CD1c-positive myeloid dendritic cell (primary cell): ENCODE results near the gene DENND1A.
A peak's percentile ranks its signal among the peaks of the same experiment; 100 is the strongest.

ENCODE experiments used
- DNase-seq: peaks from one replicate; pipeline ENCODE4 v3.0.0-alpha.2; 2016; ENCODE audit errors: extremely low spot score

DENND1A gene

DNA sequence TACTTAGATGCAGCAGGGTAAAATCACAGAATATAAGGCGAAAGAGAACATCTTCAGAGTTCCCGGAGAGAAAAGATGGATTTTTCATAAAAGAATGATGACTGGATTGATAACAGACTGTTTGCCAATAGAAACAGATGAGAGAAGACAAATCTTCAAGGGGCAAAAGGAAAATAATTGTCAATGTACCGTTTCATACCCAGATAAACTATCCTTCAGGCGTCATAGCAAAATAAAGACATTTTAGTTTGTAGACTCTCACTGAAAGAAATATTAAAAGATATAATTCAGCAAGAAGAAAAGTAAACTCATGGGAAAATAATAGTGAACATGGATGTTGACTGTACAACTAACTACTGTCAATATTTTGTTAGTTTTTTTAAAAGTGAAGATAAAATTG, 399.7 kb downstream of the DENND1A start:
- no peak for DNase-seq

DNA sequence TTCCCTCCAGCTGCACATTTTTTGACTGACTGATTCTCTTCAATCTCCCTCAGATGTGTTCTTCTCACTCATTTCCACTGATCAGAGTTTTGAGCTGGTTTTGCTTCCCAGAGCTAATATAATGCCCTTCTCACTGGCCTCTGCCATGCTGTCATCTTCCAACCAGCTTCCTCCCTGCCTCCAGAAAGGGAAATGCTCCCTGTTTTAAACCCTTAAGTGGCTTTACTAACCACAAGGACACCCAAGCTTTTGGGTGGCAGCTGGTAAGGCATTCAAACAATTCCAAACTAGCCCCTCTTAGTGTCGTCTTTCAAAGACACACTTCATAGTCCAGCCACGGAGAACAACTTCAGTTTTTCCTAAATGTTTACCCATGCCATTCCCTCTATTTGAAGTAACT, 401.4 kb downstream of the DENND1A start:
- DNase-seq: peak; percentile 20

DNA sequence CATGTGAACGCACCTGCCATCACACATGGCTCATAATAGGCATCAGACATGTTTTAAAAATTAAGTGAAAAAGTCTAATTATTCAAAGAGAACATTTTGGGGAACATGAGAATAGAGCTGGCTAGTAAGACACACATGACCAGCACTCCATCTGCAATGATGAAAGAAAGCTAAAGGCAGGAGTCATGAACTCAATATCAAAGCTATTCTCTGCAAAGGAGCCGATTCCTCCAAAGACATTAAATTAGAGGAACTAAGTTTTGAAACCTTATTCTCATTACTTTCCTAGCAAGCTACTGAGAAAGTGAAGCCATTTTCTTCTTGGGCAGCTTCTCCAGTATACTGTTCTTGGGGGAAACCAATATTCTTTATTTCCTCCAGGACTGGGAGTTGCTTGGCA, 401.9 kb downstream of the DENND1A start:
- DNase-seq: peak; percentile 45

DNA sequence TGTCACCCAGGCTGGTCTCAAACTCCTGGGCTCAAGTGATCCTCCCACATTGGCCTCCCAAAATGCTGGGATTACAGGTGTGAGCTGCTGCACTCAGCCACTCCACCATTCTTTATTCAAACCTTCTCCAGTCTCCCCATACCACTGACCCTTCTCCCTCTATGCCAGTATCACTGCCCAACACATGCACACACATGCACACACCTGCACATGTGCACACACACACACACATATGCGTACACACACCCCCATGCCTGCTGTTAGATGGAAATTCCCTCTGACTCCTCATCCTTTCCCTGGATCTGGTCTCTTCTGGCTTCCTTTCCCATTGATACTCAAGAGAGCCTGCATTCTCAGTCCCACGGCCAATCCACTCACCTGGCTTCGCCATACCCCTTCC, 404.0 kb downstream of the DENND1A start:
- no peak for DNase-seq

DNA sequence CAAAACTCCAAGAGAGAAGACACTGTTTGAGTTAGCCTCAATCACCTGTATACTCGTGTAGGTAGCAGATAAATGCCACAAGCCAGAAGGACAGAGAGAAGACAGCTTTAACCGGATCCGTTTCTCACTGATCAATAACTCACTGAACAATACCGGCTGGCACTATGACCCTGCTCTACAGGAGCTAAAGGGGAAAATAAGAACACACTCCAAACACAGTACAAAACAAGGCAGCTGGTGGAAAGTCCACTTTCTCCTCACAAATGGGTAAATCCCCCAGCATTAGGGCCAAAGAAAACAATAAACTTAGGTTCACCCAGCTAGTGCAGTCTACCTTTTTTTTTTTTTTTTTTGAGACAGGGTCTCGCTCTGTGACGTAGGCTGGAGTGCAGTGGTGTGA, 404.5 kb downstream of the DENND1A start:
- no peak for DNase-seq

DNA sequence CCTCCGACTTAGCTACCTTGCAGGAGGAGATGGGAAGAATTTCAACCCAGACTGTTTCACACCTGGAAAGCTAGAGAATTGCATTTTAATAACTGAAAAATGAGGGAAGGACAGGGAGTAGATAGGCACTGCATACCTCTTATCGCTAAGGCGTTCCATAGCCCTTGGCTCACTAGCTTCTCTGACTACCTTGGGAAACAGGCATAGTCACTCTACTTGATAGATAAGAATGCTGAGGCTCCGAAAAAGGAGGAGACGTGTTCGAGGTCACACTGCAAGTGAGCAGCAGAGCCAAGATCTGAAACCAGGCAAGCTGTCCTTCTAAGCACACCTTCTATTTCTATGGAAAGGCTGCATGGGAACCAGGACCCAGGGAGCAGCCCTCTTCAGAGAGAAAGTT, 405.1 kb downstream of the DENND1A start:
- DNase-seq: no peak

DNA sequence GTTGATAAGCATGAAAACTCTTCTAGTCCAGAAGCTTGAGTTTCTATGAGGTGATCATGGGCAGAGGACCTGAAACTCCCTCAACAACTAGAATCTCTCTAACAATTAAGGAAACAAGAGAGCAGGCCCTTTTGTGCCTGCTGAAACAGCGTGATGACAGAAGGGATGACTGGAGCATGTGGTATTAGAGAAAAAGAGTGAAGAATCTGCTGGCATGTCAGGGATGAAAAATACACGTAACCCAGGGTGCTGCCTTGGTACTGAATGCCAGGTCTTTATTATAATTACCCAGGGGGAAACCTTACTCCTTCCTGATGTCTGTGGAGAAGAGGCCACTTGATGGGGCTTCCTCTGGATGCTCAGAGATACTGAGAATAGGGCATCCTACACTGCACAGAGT, 406.1 kb downstream of the DENND1A start:
- DNase-seq: no peak

DNA sequence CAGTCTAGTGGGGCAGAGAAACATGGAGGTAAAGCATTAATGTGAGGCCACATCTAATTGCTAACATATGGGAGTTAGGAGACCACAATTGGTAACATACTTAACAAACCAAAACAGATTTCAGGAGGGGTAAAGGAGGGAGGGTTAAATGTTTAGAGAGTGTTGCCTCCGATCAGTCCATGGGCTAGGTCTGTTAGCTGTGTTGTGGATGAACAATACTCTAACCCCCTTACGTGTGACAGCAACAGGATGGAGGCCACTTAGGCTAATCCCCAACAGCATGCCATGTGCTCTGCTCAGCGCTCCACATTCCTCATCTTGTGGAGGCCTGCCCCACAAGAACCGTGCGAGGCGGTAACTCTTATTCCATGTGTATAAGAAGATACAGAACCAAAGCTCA, 406.9 kb downstream of the DENND1A start:
- no peak for DNase-seq

DNA sequence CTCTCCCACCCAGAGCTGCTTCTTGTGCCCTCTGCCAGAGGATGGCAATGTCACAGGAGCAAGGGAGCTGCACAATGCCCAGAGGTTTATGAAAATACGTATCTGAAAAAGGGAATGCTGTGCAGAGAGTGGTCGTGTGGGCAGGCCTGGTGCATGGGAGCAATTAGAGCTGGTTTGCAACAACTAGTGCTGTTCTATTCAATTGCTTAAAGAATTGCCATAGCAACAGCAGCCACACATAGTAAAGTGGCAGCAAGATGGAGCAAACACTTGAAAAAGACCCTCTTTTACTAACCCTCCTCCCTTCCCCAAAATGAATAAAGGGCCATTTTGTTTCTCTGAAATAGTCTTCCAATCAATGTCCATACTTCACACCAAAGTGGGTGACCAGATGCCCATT, 407.7 kb downstream of the DENND1A start:
- no peak for DNase-seq

DNA sequence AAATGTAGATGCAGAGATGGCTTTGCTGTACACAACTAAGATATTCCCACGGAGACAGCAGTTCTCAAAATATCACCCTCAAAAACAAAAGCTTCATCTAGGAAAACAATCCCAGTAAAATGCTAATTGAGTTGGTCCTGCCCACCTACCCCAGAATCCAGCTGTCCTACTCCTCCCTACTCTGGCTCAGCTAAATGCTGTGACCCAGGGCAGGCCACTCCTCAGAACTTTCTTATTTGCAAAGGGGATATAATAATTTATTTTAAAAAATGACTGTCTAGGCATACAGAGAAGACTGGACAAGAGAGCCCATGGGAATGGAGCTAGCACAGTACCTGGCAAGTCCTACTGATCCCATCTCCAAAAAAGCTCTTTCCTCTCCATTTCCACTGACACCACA, 411.6 kb downstream of the DENND1A start:
- no peak for DNase-seq

- no peak for DNase-seq
Observed at GRCh38 chr9:123517512-123517911, 412.4 kb downstream of the DENND1A start.

GRCh38 chr9:123514766-123515165, 415.2 kb downstream of the DENND1A start:
- DNase-seq: no peak

GRCh38 chr9:123513554-123513953, 416.4 kb downstream of the DENND1A start:
- no peak for DNase-seq

DNA sequence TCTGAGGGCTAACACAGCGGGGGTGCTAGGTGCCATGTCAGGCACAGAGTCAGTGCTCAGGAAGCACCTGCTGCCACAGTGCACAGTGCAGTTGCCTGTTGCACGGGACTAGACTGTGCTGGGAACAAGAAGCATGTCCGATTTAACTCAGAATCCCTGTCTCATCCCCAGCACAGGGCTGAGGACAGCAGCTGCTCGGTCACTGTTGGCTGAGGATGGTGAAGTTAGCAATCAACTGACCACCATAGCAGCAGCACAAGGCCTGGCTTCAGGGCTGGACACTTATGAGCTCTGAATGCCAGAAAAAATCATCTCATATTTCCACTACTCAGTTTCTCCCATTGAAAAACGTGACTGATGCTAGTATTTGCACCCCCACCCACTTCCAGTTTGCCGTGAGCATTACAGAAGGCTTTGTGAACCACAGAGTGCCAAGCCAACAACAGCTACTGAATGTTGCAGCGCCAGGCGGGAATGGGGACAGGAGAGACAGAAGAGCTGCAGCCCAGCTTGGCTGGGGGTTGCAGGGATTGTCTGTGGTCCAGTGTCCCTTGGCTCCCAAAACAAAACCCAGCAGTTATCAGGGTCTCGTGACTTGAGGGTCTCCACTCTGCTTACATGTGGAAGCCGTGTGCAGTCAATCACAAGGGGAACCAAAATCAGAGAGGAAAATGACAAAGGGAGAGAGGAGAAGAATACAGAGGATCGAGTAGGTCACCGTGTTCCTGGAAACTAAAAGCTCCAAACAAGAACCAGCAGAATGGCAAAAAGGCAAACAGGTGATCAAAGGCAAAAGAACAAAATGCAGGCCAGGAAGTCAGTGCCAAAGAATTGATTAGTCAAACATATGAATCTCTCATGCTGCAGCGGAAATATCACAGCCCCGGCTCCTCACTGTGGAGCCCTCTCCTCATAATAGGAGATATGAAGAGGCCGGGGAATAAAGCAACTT, 418.3 kb downstream of the DENND1A start:
- no peak for DNase-seq

DNA sequence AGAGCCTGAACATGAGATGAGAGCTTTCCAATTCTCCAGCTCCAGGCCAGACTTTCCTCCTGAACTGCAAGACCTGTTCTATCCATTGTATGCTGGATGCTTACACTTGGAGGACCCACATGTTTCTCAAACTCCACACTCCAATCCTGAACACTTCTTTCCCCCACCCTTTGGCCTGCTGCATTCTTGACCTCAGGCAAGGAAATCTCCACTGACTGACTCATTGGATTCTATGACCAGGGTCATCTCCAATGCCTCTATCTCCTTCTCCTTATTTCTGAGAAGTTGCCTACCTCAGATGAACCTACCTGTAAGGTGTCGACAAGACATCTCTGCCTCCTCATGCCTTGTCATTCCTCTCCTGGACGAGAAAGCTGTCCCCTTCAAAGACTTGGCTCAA, 420.3 kb downstream of the DENND1A start:
- DNase-seq: no peak

GRCh38 chr9:123508048-123508447, 421.9 kb downstream of the DENND1A start:
- no peak for DNase-seq

DNA sequence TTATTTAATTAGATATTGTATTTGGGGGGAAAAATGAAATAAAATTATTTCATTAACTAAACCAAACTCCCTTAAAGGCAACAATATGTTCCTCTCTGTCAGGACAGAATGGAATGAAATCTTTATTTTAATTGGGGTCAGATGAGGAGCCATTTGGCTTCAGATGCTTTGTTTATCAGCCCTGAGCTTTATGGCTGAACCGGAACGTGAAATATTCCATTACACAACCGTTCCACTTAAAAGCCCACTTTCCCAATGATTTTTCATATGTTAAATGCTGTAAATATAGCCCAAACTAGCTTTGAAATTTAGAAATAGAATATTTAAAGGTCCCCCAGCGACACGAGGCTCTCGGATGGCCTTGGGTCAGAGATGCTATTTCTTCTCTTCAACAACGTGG, 424.4 kb downstream of the DENND1A start:
- DNase-seq: no peak

DNA sequence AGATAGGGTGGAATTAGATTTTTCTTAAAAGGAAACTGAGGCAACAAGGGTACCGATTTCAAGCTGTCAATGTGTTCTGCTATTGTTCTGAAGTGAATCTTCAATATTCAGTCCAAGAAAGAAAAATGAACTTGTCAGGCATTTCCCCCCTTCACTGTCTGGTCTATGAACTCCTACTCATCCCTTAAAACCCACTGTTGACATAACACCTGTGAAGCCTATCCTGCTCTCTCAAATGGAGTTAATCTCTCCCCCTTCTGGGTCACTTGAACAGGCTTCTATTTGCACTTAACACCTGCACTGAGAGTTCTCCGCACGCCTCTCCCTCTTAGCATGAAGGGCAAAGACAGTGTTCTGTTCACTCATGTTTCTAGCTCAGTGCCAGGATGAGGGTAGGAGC, 429.6 kb downstream of the DENND1A start:
- DNase-seq: no peak

- no peak for DNase-seq
Observed at GRCh38 chr9:123497830-123498229, 432.1 kb downstream of the DENND1A start.

DNA sequence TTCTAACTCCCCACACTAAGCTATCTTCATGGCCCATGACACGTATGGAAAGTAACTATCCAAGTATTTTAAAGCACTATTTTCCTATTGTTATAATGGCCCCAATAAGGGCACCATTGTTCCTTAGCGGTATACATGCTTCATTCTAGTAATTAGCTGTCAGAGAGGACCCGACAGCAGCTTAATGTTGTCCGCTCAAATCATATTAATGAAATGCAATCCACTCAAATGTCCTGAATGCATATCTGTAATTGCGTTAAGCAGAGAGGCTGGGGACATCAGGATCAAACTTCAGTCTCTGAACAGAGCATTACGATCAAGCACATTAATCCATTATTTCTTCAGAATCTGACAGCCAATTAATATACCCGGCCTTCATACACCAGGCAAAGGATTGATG, 434.2 kb downstream of the DENND1A start:
- DNase-seq: no peak

GRCh38 chr9:123493627-123494026, 436.3 kb downstream of the DENND1A start:
- no peak for DNase-seq

DNA sequence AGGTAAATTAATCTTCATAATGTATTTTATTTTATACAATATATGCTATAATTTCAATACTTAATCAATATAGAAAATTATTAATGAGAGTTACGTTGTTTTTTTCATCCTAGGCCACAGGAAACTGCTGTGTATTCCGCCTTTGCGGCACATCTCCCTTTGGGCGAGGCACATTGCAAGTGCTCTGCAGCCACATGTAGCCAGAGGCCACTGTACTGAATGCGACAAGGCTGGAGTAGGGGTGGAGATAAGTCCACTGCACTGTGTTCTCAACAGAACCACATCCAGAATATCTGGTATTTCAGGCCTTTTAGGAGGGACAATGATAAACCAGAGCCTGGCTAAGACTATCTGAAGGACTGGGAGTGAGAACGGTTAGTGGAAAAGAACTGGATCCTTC, 439.2 kb downstream of the DENND1A start:
- DNase-seq: no peak

DNA sequence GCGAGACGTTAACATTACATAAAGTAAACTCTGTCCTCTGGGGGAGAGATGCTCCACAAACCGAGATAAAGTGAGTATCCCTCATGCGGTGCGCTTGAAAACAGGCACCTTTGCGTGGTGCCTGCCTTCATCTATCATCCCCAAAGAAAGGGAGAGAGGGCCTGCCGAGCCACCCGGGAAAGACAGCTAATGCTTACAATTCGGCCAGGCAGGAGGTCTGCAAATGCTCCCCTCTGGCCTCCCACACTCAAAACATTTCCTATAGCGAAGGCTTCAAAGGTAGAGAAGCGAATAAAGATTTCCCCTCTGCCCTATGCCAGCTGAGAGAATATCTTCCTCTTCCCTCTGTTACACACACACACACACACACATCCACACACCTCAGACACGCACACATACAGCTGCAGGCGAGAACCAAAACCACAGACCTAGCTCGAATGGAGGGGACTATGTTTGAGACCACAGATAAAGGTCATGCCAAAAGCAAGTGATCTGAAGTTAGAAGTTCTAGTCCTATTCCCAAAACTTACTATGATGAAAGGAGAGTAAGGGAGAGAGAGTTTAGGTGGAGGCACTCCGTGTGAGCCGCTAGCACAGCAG, 441.1 kb downstream of the DENND1A start:
- no peak for DNase-seq
